ENCODE results near the gene HOXA13.

DNA sequence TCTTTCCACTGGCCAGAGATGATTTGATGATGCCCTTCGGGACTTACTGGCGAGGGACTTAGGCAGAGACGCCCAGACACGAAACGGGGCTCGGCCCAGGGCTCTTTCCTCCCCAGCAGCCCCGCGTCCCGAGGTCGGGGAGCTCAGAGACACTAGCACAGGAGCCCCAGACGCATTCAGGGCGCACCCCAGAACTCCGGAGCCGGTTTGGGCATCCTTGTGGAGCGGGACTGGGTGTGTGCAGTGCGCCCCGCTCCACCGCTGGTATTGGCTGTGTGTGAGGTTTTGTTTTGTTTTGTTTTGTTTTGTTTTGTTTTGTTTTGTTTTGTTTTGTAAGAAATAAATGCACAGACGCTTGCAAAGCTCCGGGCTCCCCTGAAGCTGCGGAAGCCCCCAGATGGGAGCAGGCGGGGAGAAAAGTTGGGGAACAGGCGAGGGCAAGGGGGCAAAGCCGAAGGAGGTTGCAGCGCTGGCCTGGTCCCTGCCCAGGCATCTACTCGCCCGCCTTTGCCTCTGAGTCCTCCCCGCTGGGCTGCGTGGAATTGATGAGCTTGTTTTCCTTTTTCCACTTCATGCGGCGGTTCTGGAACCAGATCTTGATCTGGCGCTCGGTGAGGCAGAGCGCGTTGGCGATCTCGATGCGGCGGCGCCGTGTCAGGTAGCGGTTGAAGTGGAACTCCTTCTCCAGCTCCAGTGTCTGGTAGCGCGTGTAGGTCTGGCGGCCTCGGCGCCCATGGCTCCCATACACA is 54.6 kb downstream of the HOXA13 start:
- TF ChIP-seq, protein P1, sequence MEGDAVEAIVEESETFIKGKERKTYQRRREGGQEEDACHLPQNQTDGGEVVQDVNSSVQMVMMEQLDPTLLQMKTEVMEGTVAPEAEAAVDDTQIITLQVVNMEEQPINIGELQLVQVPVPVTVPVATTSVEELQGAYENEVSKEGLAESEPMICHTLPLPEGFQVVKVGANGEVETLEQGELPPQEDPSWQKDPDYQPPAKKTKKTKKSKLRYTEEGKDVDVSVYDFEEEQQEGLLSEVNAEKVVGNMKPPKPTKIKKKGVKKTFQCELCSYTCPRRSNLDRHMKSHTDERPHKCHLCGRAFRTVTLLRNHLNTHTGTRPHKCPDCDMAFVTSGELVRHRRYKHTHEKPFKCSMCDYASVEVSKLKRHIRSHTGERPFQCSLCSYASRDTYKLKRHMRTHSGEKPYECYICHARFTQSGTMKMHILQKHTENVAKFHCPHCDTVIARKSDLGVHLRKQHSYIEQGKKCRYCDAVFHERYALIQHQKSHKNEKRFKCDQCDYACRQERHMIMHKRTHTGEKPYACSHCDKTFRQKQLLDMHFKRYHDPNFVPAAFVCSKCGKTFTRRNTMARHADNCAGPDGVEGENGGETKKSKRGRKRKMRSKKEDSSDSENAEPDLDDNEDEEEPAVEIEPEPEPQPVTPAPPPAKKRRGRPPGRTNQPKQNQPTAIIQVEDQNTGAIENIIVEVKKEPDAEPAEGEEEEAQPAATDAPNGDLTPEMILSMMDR (conservative IDR thresholded peaks at IDR 0.05; ENCODE audit: low read depth, low read length), result no peak
- TF ChIP-seq EZH2 (IDR thresholded peaks at IDR 0.05; ENCODE audit: low read length, unreplicated experiment), result no peak

Data from PC-3 (cell line).